NCI-H2081 (cell line): ENCODE results near the gene KCTD17.
A peak's percentile ranks its signal among the peaks of the same experiment; 100 is the strongest.

Experiments used
- DNase-seq, 2 experiments: peaks; one replicate each; lab custom pipeline; 2025; lab: John Stamatoyannopoulos, UW

The KCTD17 gene, protein sequence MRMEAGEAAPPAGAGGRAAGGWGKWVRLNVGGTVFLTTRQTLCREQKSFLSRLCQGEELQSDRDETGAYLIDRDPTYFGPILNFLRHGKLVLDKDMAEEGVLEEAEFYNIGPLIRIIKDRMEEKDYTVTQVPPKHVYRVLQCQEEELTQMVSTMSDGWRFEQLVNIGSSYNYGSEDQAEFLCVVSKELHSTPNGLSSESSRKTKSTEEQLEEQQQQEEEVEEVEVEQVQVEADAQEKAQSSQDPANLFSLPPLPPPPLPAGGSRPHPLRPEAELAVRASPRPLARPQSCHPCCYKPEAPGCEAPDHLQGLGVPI

DNA sequence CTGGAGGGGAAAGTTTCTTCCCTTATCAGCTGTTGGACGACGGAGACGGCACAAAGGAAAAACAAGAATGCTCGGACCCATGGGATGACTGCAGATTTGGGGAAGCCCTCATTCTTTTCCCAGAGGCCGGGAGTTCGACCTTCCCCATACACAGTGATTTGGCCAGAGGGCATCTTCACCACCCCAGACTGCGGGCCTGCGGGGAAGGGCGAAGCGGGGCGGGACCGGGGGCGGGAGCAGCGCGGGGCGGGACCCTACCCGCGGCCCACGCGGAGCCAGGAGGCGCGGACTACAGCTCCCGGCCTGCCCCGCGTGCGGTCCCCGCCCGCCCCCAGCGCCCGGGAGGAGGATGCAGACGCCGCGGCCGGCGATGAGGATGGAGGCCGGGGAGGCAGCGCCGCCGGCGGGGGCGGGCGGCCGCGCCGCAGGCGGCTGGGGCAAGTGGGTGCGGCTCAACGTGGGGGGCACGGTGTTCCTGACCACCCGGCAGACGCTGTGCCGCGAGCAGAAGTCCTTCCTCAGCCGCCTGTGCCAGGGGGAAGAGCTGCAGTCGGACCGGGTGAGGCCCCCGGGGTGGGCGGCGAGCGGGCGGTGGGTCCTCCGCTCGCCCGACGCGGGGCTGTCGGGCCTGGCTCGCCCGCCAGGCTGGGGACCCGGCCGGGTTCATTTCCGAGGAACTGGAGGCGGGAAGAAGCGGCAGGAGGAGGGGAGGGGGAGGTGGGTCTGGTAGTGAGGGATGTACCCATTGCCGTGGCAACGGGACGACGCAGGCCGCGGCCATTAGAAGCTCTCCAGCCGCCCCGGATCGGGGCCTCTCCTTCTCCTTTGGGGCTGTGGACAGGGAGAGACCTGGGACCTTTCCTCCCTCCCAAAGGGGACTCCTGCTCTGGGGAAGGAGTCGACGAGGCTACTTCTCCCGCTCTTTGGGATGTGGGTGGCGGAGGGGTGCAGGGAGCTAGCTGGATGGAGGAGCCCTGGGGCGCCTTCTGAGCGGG is at the start of gene KCTD17:
Gene KCTD17 (plus strand): TSS at position 352 of the 995 bp plus-strand sequence. CDS start 19 bp downstream, at position 371.
- DNase-seq, result peak; percentile 27 to 54

DNA sequence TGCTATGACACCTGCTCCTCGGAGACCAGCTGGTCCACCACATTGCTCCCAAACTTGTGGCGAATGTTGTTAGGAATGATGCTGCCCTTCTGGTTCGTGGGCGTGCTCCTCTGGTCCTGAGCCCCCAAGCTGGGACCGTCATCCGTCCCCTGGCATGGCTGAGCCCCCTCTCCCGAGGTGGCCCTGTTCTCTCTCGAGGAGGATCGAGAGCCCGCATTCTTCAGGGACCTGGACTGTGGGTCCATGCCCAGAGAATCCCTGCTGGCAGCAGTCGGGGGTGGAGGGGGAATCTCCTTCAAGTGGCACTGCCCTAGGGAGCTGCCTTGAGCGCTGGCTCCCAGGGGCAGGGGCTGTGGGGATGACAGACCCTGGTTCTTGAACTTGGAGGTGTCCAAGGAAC is 49.7 kb upstream of the KCTD17 start:
- DNase-seq, result no peak

DNA sequence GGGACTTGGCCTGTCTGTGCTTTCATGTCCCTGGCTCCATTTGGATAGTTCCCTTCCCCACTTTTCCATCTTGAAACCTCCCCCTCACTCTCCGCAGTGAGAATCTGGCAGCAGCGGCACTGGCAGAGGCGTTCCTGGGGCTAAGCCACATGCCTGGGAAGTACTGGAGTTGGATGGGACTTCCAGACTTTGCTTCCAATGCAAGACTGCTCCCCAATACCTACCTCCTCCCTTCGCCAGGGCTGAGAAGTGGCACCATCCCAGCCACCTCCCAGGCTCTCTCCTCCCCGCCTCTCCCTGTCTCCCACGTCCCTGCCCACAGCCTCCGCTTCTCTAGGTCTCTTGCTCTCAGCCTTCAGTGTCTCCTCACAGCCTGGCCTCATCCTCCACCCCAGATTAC is 48.9 kb upstream of the KCTD17 start:
- DNase-seq, result no peak

DNA sequence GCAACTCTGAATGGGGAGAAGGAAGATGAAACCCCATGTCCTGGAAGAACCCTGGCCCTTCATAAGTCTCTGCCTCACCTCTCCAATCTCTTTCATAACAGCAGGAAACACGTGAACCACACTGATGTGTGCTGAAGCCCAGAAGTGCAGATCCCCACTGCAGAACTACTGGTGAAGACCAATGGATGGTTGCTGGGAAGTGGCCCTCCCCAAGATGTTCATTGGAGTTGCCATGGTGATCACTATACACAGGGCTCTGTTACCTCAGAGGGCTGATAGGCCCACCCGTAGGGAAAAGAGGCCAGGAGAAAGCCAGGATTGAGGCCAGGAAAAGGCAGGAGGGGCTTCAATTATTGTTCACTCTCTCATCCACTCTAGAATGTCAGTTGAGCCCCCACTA is 43.9 kb upstream of the KCTD17 start:
- no peak for DNase-seq

DNA sequence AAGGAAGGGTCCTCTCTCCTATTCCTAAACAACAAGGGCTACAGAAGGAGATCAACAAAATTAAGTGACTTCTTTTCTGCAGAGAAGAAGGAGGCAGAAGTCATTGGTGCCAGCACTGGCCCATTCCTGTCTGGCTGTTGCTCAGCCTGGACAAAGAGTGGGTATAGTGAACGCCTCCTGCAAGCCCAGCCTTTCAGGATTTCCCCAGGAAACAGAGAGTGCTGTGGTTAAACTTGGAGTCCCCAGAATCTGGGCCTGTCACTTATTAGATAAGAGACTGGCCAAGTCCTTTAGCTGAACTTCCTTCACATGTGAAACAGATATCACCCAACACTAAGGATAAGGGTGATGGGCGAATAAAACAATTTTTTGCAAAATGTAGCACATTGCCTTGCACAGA is 43.2 kb upstream of the KCTD17 start:
- DNase-seq, result no peak

DNA sequence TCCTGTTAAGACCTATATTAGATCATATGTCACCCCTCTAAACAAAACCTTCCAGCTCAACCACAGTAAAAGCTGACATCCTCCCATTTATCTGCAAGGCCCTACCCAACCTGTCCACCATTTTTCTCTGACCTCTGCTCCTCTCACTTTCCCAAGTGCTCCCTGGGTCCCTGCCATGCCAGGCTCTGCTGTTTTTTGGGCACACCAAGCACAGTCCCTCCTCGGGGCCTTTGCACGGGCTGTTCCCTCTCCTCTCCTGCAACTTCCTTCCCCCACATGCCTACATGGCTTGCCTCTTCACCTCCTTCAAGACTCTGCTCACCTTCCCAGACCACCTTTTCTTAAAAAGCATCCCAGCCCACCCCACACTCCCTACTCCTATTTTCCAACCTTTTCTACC is 42.1 kb upstream of the KCTD17 start:
- DNase-seq, result no peak

DNA sequence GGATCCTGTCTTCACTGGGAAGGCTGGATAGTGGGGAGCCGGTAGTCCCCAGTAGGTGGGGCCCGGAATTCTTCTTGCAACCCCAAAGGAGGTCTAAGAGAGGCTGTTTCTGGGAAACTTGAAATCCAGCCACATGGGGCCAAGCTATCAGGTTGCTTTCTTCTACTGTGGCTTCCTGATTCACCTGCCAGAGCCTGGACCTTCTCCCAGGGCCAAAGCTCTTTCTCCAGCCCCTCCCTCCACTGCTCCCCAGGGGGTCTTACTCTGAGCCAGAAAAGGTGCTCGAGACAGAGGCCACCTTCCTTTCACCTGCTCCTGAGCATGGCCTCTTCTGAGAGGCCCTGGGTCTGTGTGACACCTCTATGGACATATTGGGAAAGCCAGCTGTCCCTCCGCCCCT is 41.4 kb upstream of the KCTD17 start:
- peak in 1 of 2 experiments; percentile 3 for DNase-seq

DNA sequence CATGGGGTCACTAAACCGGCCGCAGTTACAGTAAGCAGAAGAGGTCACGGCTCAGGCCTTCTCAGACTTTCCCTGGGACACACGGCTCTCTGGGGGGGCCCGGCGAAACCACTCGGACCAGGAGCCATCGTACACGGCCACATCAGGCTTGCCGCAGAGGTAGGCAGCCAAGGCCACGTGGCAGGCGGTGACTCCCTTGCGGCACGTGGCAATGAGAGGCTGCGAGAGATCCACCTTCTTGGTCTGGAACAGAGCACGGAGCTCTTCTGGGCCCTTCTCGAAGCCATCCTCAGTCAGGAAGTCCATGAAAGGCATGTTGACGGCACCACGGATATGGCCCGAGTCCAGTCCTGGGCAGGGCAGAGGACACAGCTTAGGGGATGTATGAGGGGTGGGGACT is 40.6 kb upstream of the KCTD17 start:
- no peak for DNase-seq

DNA sequence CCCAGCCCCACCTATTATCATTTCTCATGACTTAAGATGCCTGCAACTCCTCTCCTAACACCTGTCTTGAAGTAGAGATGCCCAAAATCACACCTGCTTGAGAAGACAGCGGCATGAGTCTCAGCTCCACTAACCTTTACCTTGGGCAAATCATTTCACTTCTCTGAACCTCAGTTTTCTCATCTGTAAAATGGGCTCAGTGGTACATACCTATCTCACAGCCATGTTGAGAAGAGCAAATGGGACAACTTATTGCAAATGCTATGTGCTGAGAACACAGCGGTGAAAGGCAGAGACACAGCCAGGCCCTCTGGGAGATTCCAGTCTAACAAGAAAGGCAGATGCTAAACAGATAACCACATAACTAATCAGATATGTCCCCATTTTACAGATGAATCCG is 40.1 kb upstream of the KCTD17 start:
- no peak for DNase-seq

DNA sequence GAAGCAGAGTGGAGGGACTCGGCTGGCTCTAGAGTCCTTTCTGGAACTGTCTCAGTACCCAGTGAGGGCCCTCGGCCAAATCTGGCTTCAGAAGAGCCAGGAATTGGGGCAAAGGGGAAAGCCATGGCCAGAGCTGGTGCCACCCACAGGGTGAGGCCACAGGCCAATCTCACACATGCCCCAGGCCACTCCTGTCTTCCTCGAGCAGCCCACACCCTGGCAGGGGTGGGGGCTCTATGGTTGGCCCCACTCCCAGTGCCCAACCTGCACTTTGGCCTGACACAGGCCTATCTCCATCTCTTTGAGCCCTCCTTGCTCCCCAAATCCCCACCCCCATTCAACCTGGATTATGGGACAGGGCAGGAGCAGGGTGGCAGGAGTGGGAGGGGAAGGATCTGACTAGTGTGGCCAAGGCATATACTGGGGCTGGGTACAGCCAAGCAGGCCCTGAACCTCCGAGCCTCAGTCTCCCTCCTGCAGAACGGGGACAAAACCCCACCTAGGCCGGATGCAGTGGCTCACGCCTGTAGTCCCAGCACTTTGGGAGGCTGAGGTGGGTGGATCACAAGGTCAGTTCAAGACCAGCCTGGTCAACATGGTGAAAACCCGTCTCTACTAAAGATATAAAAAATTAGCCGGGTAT is 39.2 kb upstream of the KCTD17 start:
- no peak for DNase-seq

DNA sequence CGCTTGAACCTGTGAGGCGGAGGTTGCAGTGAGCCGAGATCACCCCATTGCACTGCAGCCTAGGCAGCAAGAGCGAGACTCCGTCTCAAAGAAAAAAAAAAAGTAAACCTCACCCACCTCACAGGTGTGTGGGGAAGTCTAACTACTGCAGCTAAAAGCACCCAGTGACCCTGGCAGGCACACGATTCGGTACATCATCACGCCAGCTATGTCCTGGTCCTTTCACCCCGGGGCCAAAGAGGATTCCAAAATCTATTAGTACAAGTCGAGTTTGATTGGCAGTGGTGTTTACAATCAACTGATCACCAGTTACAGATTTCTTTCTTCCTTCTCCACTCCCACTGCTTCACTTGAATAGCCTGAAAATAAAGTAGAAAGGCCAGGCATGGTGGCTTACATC is 38.6 kb upstream of the KCTD17 start:
- DNase-seq, result no peak

DNA sequence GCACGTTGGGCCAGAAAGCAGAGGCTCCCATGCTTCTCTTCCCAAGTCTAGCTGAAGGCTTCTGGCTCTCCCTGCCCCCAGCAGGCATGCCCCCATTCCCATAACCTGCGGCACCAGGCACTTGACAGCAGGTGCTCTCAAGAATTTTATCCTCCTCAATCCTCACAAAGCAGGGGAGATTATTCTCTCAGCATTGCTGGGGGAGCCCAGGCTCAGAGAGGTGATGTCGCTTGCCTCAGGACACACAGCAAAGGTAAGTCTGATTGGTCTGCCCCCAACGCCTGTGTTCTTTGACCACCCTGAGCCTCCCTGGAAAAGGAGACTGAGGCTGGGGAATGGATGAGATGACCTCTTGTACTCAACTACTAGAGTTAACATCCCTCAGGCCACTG is 37.1 kb upstream of the KCTD17 start:
- DNase-seq, result no peak

DNA sequence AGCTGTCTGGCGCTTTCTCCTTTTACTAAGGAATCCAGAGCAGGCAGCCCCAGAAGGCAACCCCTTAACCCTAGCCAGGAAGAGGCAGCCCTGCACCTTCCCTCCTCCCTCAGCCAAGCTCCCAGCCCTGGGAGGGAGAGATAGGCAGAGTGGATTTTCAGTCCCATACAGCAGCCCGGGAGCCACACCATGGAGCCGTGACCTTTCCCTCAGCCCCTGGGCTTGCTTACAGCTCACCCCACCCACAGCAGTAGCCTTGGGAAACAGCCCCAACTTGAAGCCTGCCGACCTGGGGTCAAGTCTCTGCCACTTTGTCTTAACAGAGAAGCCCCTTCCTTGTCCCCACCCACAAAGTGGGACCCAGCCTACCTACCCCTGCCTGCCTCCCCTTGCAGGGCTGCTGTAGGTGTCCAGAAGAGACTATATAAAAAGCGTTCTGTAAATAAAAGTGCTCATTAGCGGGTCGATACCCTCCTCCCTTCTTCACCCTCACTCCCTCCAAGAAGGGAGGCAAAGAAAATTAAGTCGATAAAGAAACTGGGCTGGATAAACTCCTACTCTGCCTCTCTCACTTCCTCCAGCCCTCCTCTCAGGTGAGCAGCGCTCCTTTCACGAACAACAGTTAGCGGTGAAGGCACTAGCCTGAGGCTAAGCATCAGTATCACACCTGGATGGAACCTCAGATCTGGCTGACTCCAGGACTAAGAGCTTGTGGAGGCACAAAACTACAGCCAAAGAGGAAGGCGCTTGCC is 36.5 kb upstream of the KCTD17 start:
- no peak for DNase-seq

DNA sequence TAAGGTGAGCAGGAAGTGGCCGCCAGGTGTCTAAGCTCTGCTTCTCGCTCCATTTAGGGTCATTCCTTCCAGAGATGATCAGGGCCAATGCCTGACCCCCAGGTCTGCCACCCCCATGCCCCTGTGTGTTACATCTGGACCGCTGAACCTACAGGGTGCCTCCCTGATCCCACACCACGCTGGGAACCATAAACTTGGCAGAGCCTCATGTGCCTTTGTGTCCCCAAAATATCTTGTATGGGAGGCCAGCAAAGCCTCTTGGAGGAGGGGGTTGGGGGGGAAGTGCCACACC is 36.0 kb upstream of the KCTD17 start:
- no peak for DNase-seq

DNA sequence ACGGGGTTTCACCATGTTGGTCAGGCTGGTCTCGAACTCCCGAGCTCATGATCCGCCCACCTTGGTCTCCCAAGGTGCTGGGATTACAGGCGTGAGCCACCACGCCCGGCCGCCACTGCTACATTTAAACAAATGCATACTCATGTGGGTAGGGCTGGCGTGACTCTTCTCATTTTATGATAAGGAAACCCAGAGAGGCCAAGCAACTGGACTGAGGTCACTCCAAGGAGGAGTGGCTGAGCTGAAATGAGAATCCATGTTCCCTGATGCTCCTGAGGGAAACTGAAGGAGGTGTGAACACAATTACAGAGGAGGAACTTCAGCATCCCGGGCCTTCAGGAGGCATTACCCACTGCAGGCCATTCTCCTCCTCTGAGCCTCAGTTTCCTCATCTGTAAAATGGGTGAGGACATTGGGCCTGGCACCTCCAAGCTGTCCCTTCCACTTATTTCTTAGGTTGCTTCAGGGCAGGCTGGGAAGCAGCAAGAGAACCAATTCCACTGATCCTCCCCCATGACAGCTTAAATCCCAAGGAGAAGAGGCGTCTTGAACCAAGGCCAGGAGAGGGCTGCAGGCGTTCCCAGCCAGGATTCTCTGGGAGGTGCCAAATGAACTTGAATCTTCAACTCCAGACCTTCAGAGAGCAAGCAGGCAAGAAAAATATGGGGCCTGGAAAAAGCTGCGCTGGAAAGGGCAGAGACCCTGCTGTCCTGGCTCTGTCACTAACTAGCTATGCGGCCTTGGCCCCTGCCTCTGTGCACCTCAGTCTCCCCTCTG is 35.2 kb upstream of the KCTD17 start:
- DNase-seq, result no peak

DNA sequence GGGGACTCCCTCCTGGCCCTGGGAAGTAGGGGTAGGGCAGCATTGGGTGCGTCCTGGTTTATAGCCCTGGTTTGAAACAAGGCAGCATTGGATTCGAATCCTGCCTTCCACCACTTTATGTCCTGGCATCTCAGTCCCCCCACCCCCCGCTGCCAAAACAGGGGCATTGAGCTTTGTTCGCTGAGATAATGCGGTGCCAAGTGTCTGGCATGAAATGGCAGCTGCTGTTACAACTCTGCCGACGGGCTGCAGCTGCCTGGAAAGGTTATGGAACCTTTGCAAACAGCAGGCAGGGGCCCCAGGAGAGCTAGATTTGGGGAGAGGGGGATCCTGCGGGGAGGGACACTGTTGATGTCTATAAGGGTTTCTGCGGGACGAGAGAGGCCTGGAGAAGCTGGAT is 34.2 kb upstream of the KCTD17 start:
- no peak for DNase-seq

DNA sequence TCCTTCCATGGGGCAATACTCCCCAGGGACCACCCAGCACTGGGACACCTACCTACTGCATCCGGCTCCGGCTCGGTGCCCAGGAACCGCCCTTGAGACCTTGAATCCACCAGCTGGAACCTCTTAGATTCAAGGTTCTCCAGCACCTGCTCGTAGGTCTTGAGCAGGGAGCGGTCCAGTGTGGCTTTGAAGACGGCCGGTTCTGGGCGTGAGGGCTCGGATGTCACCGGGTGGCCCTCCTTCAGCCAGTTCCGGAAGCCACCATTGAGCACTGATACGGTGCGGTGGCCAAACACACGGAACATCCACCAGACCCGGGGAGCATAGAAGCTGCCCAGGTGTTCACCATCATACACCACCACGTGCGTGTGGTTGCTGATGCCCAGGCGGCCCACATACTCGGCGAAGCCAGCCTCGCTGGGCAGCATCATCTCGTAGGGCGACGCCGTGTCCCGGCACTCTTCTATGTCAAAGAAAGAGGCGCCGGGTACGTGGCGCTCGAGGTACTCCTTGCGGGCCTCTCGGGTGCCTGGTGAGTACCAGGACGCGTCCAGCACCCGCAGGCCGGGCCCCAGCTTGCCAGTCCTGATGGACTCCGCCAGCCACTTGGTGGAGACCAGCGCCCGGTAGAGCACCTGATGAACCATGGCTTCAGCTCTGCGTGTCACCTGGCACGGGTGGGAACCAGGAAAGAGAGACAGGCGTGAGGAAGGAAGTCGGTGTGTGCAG is 33.3 kb upstream of the KCTD17 start:
- no peak for DNase-seq

DNA sequence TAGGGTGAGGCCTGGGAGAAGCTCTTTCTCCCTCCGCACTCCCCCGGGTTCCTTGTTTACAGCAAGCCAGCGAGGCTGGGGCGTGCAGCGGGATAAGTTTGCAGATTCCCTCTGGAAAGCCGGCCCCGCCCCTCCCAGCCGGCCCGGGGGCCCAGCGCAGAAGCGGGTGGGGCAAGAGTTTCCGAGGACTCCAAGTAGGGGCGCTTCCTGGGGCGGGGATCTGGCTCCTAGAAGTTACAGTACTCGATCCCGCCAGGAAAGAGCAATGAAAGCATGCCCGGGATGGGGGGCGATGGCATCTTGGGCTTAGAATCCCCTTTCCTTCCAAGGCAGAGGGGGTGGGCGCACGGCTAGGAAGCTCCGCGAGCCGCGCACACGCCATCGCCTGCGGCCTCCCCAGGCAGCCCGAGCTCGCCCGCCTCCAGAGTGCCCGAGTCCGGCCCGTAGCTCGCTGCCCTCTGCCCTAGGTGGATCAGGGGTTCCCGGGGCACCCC is 32.7 kb upstream of the KCTD17 start:
- DNase-seq, result peak in 1 of 2 experiments; percentile 5

DNA sequence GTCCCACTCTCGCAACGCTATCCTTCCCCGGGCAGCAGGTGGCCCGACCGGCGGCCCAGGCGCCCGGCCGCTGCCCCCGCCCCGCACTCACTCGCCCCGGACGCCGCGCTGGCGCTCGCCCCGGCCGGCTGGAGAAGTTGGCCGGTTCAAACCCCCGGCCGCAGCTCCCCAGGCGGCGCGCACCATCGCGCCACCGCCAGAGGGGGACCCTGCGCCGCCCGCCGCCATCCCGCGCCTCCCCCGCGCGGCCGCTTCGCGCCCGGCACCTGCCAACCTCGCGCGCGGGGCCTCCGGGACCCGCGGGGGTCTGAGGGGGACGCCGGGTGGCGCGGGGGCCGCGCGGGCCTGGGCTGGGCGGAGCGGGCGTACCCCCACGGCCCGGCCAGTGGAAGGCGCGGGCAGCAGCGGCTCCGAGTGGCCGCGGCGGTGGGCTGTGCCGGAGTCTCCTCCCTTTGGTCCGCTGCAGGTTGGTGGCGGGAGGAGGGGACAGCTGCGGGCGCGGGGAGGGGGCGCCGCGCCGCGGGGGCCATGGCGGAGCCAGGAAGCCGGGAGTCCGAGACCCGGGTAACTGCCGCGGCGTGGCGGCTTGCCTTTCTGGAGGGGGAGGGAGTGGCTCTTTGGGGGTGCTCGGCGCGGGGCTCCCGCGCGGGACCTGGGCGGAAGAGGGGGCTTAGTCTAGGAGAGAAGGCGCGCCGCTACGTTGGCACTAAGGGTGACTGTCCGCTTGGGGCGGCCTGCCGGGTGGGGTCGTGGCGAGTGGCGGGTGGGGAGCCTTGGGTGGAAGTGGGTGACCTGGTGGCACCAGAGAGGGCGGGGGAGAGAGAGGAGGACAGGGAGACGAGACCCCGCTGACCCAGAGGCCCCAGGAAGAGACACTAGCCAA is 32.0 kb upstream of the KCTD17 start, which contains the start of the genes MPST and TST:
Gene MPST (plus strand): TSS at position 434 of the 883 bp plus-strand sequence. CDS start 95 bp downstream, at position 529.
Gene TST (minus strand): TSS at position 139 of the 883 bp plus-strand sequence. CDS start 715 bp downstream, outside the sequence.
- peak; percentile 58 to 70 for DNase-seq
